Liver (tissue), 3 donors: ENCODE measurements around the gene CDH22.

Experiments used
- ATF3 ChIP-seq: IDR thresholded peaks from 2 replicates; pipeline ENCODE4 v1.6.1; 2016; ENCODE audit warnings: antibody characterized with exemption
- RAD21 ChIP-seq, 2 donors: IDR thresholded peaks; 2 replicates each; pipeline ENCODE4 v1.6.1; 2016; ENCODE audit warnings: antibody characterized with exemption in 2 of 2, mild to moderate bottlenecking in 2 of 2
- TF ChIP-seq, protein P1 (sequence below): fragments of 150-350 bp; IDR thresholded peaks from 2 replicates; pipeline ENCODE4 v1.5.1; 2017; ENCODE audit warnings: improper control_type of control experiment, low read depth, low read length; ENCODE audit not compliant: missing input control
- donor health status: healthy.
- donor health status: healthy.

GRCh38 chr20:46174469-46175126 lies 133.7 kb downstream of the CDH22 start:
- TF ChIP-seq, protein P1, sequence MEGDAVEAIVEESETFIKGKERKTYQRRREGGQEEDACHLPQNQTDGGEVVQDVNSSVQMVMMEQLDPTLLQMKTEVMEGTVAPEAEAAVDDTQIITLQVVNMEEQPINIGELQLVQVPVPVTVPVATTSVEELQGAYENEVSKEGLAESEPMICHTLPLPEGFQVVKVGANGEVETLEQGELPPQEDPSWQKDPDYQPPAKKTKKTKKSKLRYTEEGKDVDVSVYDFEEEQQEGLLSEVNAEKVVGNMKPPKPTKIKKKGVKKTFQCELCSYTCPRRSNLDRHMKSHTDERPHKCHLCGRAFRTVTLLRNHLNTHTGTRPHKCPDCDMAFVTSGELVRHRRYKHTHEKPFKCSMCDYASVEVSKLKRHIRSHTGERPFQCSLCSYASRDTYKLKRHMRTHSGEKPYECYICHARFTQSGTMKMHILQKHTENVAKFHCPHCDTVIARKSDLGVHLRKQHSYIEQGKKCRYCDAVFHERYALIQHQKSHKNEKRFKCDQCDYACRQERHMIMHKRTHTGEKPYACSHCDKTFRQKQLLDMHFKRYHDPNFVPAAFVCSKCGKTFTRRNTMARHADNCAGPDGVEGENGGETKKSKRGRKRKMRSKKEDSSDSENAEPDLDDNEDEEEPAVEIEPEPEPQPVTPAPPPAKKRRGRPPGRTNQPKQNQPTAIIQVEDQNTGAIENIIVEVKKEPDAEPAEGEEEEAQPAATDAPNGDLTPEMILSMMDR = peak; percentile 55
- peak in 1 of 2 donors; percentile 72 for TF ChIP-seq RAD21 (IDR thresholded peaks at IDR 0.05)
- no peak for TF ChIP-seq ATF3
